CD4-positive, alpha-beta T cell treated with Interleukin-10 for 1 hour (primary cell): ENCODE measurements around the gene PRC1.

ENCODE experiments used
- DNase-seq: peaks from one replicate; pipeline ENCODE4 v3.0.0-alpha.2; 2020

The PRC1 gene

GRCh38 chr15:90953947-90954711, 40.2 kb downstream of the PRC1 start:
- no peak for DNase-seq

- no peak for DNase-seq
Observed at GRCh38 chr15:90952901-90953677, 41.2 kb downstream of the PRC1 start.

- DNase-seq: no peak
Observed at GRCh38 chr15:90950676-90951075, 43.7 kb downstream of the PRC1 start.

DNA sequence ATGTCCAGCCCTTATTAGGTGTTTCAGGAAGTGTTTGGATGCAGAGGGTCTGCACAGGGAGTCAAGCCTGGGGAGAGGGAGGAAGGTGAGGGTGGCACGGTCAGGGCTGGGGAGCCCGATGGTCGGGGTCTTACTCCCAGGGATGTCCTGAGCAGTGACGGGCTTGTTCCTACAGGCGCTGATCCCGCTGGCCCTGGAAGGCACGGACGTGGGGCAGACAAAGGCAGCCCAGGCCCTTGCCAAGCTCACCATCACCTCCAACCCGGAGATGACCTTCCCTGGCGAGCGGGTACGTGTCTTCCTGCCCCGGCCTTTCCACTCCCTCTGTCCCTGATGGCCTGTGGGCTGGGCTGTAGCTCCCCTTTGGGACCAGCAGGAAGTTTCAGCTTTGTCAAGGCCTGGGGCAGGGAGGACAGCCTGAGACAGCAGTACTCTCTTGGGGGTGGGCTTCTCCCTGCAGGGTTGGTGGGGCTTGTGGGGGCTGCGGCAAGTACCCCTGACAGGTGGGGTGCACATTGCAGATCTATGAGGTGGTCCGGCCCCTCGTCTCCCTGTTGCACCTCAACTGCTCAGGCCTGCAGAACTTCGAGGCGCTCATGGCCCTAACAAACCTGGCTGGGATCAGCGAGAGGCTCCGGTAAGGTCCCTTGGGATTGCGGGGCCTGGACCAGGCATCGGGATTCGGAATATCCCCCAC, 44.2 kb downstream of the PRC1 start:
- no peak for DNase-seq

DNA sequence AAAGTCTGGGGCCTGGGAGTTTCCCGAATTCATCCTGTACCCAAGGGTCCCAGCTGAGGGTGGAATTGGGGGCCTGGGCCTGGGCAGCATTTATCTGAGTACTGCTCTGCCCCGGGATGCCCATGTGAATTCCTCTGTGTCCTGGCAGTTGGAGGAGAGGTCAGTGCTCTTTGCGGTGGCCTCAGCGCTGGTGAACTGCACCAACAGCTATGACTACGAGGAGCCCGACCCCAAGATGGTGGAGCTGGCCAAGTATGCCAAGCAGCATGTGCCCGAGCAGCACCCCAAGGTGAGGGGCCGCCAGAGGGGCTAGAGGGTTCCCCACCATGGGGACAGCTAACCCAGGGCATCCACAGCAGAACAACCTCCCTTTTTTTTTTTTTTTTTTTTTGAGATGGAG, 45.8 kb downstream of the PRC1 start:
- DNase-seq: no peak

- DNase-seq: no peak
Observed at GRCh38 chr15:90947577-90948357, 46.6 kb downstream of the PRC1 start.

DNA sequence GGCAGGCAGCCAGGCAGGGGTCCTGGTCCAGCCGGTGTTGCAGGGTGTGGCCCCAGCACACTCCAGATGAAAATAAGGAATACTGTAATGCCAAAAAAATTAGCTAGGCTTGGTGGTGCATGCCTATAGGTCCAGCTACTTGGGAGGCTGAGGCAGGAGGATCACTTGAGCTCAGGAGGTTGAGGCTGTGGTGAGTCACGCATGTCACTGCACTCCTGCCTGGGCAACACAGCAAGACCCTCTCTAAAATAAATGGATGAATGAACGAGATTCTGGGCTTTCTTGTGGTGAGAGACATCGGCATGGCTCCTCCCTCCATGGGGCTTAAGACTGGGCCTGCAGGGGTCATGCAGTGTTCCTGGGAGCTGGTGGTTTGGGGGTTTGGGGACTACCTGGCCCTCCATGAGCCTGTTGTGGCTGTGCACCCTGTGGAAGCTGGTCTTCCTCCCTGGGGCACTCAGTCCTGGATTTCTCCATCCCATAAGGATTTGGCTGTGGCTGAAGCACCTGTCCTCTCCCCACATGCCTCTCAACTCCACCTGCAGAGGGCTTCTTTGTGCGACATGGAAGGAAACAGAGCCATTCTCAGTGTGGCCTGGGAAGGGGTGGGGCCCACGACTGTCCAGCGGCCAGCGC, 47.3 kb downstream of the PRC1 start:
- no peak for DNase-seq

GRCh38 chr15:90946538-90946937, 47.8 kb downstream of the PRC1 start:
- DNase-seq: no peak

DNA sequence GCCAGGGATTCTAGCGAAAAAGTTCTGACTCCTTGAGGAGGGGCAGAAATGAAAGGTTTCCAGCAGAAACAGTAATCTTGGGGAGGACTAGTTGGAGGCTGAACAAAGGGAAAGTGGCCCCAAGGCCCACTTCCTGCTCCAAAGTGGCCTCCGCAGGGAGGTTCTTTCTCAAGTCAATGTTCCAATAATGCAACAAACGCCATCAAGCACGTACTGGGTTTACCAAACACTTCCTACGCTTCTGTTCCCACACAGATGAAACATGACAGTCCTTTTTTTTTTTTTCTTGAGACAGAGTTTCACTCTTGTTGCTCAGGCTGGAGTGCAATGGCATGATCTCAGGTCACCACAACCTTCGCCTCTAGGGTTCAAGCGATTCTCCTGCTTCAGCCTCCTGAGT, 49.2 kb downstream of the PRC1 start:
- DNase-seq: no peak

DNA sequence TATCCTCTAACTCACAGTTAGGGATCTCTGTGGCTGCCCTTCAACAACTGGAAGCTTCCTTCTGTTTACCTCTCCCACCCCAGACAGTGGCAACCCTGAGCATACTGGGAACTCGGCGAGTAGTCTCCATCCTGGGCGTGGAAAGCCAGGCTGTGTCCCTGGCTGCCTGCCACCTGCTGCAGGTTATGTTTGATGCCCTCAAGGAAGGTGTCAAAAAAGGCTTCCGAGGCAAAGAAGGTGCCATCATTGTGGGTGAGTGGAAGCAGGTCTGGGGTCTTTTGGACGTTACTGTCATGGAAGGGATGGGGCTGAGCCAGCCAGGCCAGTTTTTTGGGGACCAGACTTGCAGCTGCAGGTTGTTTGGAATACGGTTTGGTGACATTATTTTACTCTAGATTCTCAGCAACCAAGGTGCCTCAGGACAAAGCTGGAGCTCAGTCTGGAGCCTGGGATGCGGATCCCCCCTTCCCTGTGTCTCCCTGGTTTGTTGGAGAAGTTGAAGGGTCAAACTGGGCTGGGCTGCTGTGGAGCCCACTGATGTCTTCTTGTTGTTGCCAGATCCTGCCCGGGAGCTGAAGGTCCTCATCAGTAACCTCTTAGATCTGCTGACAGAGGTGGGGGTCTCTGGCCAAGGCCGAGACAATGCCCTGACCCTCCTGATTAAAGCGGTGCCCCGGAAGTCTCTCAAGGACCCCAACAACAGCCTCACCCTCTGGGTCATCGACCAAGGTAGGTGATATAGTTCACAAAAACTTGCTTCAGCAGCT, 51.8 kb downstream of the PRC1 start:
- DNase-seq: no peak

DNA sequence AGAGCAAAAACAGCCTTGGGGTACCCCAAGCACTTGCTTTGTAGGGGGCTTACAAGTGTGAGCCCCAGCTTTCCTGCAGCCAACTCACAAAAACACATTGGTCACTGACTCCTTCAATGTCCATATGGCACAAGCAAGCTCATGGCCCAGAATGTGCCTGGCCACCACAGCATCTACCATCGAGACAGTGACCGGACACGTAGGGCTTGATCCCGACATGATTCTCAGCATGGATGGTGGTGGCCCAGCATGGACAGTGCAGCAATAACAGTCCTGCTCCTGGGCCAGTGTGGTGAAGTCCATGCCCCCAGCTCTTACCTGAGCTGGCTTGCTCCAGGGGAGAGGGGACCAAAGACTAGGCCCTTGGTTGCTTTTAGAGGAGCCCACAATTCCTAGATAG, 53.3 kb downstream of the PRC1 start:
- no peak for DNase-seq

GRCh38 chr15:90939756-90940155, 54.6 kb downstream of the PRC1 start:
- no peak for DNase-seq

DNA sequence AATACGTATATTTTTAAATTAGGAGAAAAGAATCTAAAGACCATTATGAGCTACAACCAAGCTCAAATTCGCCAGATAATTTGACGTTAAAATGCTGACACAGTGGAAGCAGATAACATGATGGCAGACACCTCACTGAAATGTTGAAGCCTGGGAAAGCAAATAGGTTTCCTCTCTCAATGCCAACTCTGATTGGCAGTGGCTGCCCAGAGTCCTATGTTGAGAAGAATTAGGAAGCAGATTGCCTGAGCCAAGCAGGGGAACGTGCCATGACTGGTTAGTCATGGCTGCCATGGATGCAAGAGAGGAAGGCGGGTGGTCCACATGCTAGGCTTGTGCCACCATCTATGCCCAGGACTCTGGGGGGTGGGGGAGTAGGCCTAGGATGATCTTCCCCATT, 56.1 kb downstream of the PRC1 start:
- DNase-seq: no peak

GRCh38 chr15:90936823-90937222, 57.5 kb downstream of the PRC1 start:
- DNase-seq: no peak

DNA sequence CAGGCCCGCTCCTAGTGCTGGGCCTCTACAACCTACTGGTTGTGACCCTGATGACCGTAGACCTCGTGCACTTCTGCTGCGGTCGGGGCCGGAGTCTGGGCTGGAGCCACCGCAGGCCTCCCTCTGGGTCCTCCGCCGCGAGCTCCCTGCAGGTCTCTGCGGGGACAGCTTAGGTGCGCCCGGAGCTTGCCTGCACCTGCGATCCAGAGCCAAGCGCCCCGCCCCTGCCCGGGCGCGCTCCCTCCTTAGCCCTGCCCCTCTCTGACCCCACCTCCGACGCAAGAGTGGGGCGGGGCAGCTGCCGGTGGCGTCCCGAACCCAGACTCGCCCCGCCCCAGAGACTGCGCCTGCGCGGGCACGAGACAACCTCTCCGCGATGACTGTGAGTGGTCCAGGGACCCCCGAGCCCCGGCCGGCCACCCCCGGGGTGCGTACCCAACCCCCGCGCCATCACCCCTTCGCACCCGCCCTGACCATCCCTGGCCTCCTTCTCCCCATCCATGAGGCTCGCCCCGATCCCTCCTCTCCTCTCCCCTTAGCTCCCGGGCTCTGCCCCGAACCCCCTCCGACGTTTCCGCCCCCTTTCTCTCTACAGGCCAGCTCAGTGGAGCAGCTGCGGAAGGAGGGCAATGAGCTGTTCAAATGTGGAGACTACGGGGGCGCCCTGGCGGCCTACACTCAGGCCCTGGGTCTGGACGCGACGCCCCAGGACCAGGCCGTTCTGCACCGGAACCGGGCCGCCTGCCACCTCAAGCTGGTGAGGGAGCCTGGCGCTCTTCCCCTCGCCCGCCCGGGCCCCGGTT, 59.2 kb downstream of the PRC1 start, which contains the start of gene UNC45A:
Gene UNC45A (plus strand): TSS at position 337 of the 803 bp plus-strand sequence. CDS start 40 bp downstream, at position 377.
- peak; percentile 95 for DNase-seq

DNA sequence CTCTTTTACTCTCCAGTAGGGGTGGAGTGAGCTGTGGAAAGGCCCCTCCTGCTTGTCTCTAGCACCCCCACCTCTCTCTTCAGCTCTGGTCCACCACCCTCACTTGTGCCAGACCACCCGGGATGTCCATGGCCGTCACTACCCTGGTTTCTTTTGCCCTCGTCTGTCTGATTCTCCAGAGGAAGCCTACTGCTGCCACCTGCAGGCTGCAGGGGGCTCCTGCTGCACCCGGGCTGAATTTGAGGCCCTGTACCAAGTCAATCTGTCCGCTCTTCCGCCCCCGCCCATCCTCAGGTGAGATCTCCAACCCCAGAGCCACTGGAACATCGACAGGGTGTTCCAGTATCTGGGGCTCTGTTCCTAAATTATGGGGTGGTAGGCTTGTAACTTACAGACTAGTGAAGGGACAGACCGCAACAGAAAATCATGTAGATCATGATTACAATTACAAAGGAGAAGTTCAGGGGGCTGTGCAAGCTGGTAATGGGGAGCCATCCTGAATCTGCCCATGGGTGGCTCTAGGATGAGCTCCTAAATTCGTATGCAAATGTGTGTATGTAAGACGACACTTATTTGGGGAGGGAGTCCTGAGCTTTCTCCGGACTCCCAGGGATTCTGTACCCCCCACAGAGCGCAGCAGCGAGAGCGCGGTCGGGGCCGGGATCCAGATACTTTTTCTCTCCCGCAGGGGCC, 59.9 kb downstream of the PRC1 start:
- peak; percentile 89 for DNase-seq

DNA sequence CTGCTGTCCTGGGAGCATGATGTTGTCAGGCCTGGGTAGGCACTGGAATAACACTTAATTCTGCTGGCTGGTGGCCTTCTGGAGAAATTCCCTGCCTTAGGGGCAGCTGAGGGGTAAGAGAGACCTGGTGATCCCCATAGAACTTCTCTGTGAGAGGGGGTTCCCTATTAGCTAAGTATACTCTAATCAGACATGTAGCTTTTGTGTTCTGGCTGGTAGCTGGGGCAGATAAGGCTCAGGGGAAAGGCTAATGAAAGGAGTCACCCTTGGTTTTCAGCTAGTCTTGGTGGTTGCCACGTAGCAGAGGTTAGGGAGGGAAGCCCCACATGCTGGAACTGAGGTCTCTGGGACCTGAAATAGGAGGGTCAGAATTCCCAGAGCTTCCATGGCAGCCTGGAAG, 61.0 kb downstream of the PRC1 start:
- DNase-seq: no peak

DNA sequence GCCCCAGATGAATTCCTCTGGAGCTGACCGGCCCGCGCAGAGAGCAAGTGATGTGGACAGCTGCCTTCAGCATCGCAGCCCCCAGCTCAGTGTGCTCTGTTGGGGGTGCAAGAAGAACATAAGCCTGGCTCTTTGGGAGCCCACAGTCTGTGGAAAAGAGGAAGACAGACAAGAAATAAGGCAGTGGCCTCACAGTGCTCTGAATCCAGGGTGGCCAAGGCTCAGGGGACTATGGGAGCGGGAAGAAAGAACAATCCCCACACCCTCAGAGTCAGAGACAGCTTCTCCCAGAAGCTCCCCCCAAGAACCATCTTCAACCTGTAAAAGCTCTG, 61.7 kb downstream of the PRC1 start:
- DNase-seq: no peak

DNA sequence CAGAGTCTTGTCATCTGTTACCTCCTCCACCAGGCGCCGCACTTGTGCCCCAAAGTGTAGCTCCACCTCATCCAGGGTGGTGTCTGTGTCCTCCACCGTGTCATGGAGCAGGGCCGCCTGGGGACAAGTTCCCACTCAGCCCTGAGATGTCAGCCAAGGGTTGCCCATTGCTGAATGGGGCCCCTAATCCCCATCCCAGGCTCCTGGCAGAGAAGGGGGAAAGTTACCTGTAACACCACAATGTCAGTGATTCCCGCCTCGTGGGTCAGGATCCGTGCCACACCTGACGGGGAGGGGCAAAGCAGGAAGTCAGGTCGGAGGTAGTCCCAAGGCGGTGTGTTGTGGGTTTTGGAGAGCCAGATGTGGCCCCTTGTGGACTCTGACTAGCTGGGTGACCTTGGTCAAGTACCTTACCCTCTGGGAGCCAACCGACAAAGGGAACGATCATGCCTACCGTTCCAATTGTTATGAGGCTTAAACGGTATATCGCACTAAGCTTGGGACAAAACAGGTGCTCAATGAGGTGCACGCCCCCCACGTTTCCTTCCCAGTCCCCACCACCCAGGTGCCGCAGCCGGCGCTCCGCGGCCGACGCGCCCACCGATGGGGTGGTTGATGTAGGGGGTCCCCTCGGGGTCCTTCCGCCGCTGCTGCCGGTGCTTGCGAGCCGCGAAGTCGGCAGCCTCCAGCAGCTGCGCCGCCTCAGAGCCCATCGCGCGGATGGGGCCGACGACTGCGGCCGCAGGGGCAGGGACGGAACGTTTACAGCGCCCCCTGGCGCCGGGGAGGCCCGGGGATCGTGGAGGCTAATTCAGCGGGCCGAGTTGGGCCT, 62.3 kb downstream of the PRC1 start, which contains the start of gene HDDC3:
Gene HDDC3 (minus strand): TSS at position 722 of the 832 bp plus-strand sequence. CDS start 9 bp downstream, at position 713.
- DNase-seq: peak; percentile 90
